HepG2 (cell line): ENCODE results near the gene ZMYND12. TPM values are rescaled to one million over a fixed set of nuclear protein-coding genes. Genes with fewer than 3 reads are reported as not detected.

ENCODE experiments used
- ATAC-seq: fragments of 200-7000 bp; cut with Tn5 transposase; 3 replicates; pipeline ENCODE4 v1.9.1; 2020; ENCODE audit warnings: mild to moderate bottlenecking, moderate library complexity
- BruUV-seq: library from RNA; stranded (reverse); fragments of 400-500 nt; replicated peaks from 2 replicates; lab custom pipeline; 2021; lab: Mats Ljungman, UMichigan
- CTCF ChIA-PET: fragments of 300-600 bp; formaldehyde crosslinking; extraction: SDS; loops from one replicate; lab custom pipeline; 2021; ENCODE audit warnings: low total read pairs, inconsistent platforms, low intra/inter-chr PET ratio; lab: Yijun Ruan, JAX
- POLR2A ChIA-PET: fragments of 350-600 bp; sonication (Branson Sonifier 250); formaldehyde crosslinking; loops from one replicate; lab custom pipeline; 2020; ENCODE audit warnings: antibody characterized with exemption, inconsistent platforms; lab: Yijun Ruan, JAX
- DNase-seq: peaks from one replicate; pipeline ENCODE4 v3.0.0-alpha.2; 2015; ENCODE audit warnings: low spot score
- FAIRE-seq: peaks from 3 replicates; lab custom pipeline; 2011; peaks lifted over from hg19 to GRCh38; lab: Jason Lieb, UNC
- H2AFZ ChIP-seq: one replicate; pipeline ENCODE4 v1.6.1; 2011; ENCODE audit warnings: low read length, inconsistent platforms
- H3K27ac ChIP-seq: fragments of 300-600 bp; 3 replicates; pipeline ENCODE4 v1.8.0; 2011; ENCODE audit warnings: mixed run types, mild to moderate bottlenecking, mixed read lengths, low read length, inconsistent platforms; ENCODE audit not compliant: insufficient read depth; ENCODE audit errors: extremely low read length
- H3K27me3 ChIP-seq, 2 experiments: fragments of 200-600 bp in 1 of 2; 2 replicates in 1 of 2; 3 replicates in 1 of 2; pipeline versions ENCODE4 v1.6.0 to v1.8.0; 2011; ENCODE audit warnings: low read length in 2 of 2, mild to moderate bottlenecking in 2 of 2, moderate library complexity in 2 of 2, inconsistent platforms in 1 of 2; ENCODE audit not compliant: insufficient read depth in 2 of 2, control insufficient read depth in 1 of 2
- H3K36me3 ChIP-seq, 2 experiments: fragments of 200-600 bp in 1 of 2; replicated peaks in 1 of 2; 2 replicates in 1 of 2; 3 replicates in 1 of 2; pipeline versions ENCODE4 v1.5.1 to v1.8.0; 2011; ENCODE audit warnings: low read length in 2 of 2, inconsistent platforms in 1 of 2; ENCODE audit not compliant: insufficient read depth in 2 of 2, control insufficient read depth in 1 of 2
- H3K4me1 ChIP-seq: 2 replicates; pipeline ENCODE4 v1.5.1; 2012; ENCODE audit warnings: low read length, inconsistent platforms; ENCODE audit not compliant: insufficient read depth
- H3K4me2 ChIP-seq: 2 replicates; pipeline ENCODE4 v1.6.0; 2011; ENCODE audit warnings: low read depth, low read length, inconsistent platforms
- H3K4me3 ChIP-seq, 3 experiments: fragments of 200-600 bp in 1 of 3; sonication (generic), shearing (Covaris generic) in 1 of 3; replicated peaks in 1 of 3; 2 replicates each; pipeline ENCODE4 v1.5.1; 2011 to 2016; ENCODE audit warnings: low read length in 3 of 3, inconsistent platforms in 2 of 3, low read depth in 2 of 3, mild to moderate bottlenecking in 2 of 3, control low read depth in 1 of 3, mixed read lengths in 1 of 3; ENCODE audit not compliant: insufficient read depth in 1 of 3
- H3K79me2 ChIP-seq: one replicate; pipeline ENCODE4 v1.6.1; 2011; ENCODE audit warnings: low read length, inconsistent platforms; ENCODE audit not compliant: insufficient read depth
- H3K9ac ChIP-seq: 2 replicates; pipeline ENCODE4 v1.6.0; 2011; ENCODE audit warnings: mild to moderate bottlenecking, low read depth, low read length, inconsistent platforms; ENCODE audit not compliant: insufficient read depth
- H3K9me3 ChIP-seq: 2 replicates; pipeline ENCODE4 v1.5.1; 2012; ENCODE audit warnings: mild to moderate bottlenecking, low read length
- H4K20me1 ChIP-seq: 2 replicates; pipeline ENCODE4 v1.6.0; 2011; ENCODE audit warnings: inconsistent platforms, mild to moderate bottlenecking, low read length, moderate library complexity; ENCODE audit not compliant: insufficient read depth
- ATAD3A ChIP-seq: sonication (generic); formaldehyde crosslinking; IDR thresholded peaks from 2 replicates; pipeline ENCODE4 v1.4.0; 2020; ENCODE audit warnings: missing genetic modification reagents
- ATRX ChIP-seq: sonication (generic); formaldehyde crosslinking; IDR thresholded peaks from 2 replicates; pipeline ENCODE4 v1.4.0; 2020; ENCODE audit warnings: missing genetic modification reagents, borderline replicate concordance
- CBX2 ChIP-seq, 2 experiments: fragments of 200-600 bp in 1 of 2; sonication (generic); formaldehyde crosslinking in 1 of 2; IDR thresholded peaks; 2 replicates each; pipeline versions ENCODE4 v1.7.0 to v1.8.1; 2018 to 2022; ENCODE audit warnings: low read depth in 2 of 2, low read length in 1 of 2, mild to moderate bottlenecking in 1 of 2, missing genetic modification reagents in 1 of 2
- FOXM1 ChIP-seq: sonication (generic); formaldehyde crosslinking; IDR thresholded peaks from 2 replicates; pipeline ENCODE4 v1.5.0; 2020; ENCODE audit warnings: missing genetic modification reagents
- HMG20A ChIP-seq: IDR thresholded peaks from 2 replicates; pipeline ENCODE4 v1.6.1; 2016; ENCODE audit warnings: borderline replicate concordance
- KLF6 ChIP-seq: IDR thresholded peaks from 2 replicates; pipeline ENCODE4 v1.8.0; 2016; ENCODE audit warnings: missing biosample characterization, missing genetic modification reagents
- NONO ChIP-seq, 2 experiments: fragments of 450-650 bp in 1 of 2; sonication (generic) in 1 of 2; formaldehyde crosslinking in 1 of 2; IDR thresholded peaks in 1 of 2; conservative IDR thresholded peaks in 1 of 2; 2 replicates each; pipeline versions ENCODE4 v1.6.1 to v1.8.0; 2017 to 2022; ENCODE audit warnings: mild to moderate bottlenecking in 1 of 2, missing genetic modification reagents in 1 of 2, moderate library complexity in 1 of 2
- PAX8 ChIP-seq: sonication (generic); formaldehyde crosslinking; IDR thresholded peaks from 2 replicates; pipeline ENCODE4 v1.8.0; 2022; ENCODE audit warnings: mild to moderate bottlenecking, missing genetic modification reagents, borderline replicate concordance
- POLR2AphosphoS5 ChIP-seq: IDR thresholded peaks from 2 replicates; pipeline ENCODE4 v1.6.1; 2012; ENCODE audit warnings: low read depth, low read length
- REPIN1 ChIP-seq: sonication (generic); formaldehyde crosslinking; IDR thresholded peaks from 2 replicates; pipeline ENCODE4 v1.8.0; 2022; ENCODE audit warnings: missing genetic modification reagents, low read depth, mild to moderate bottlenecking, borderline replicate concordance
- RORA ChIP-seq: sonication (generic); formaldehyde crosslinking; IDR thresholded peaks from 2 replicates; pipeline ENCODE4 v1.5.0; 2020; ENCODE audit warnings: mild to moderate bottlenecking, missing genetic modification reagents, moderate library complexity
- TSC22D2 ChIP-seq: sonication (generic); formaldehyde crosslinking; IDR thresholded peaks from 2 replicates; pipeline ENCODE4 v1.5.1; 2020; ENCODE audit warnings: missing genetic modification reagents, mild to moderate bottlenecking, borderline replicate concordance
- ZNF460 ChIP-seq: sonication (generic); formaldehyde crosslinking; IDR thresholded peaks from 2 replicates; pipeline ENCODE4 v1.5.1; 2020; ENCODE audit warnings: missing genetic modification reagents, mild to moderate bottlenecking, borderline replicate concordance
- ZNF703 ChIP-seq: sonication (generic); formaldehyde crosslinking; IDR thresholded peaks from 2 replicates; pipeline ENCODE4 v1.5.1; 2020; ENCODE audit warnings: missing genetic modification reagents, mild to moderate bottlenecking, moderate library complexity, borderline replicate concordance
- WGBS: methylation state at CpG from one replicate; pipeline ENCODE4 v1.1.6; 2017; ENCODE audit warnings: low lambda C conversion rate; 5-methylcytosine and 5-hydroxymethylcytosine counted together
- in situ Hi-C: cut with HindIII; loops from 2 replicates; pipeline ENCODE4 v1.10.0; 2017; ENCODE audit warnings: low pct_unique_long_range_greater_than_20kb; ENCODE audit not compliant: extremely low pct_ligation_motif_present
- intact Hi-C: fragments of 100-400 bp; cut with micrococcal nuclease; formaldehyde crosslinking; loops from one replicate; pipeline ENCODE4 v1.10.0; 2022; ENCODE audit not compliant: unreplicated experiment
- polyA plus RNA-seq, 8 experiments: library from polyadenylated mRNA; depleted of rRNA in 3 of 8; stranded (reverse) in 7 of 8; unstranded in 1 of 8; fragments of >200 nt; fragmentation: Illumina TruSeq in 4 of 8; extraction: Trizol in 4 of 8; gene quantifications; 2 replicates each; pipeline versions ENCODE4 v1.2.1 to v1.2.3, GENCODE V29; 2011 to 2016; ENCODE audit warnings: low read depth in 4 of 8, missing spikeins in 1 of 8, mixed read lengths in 1 of 8; ENCODE audit not compliant: insufficient read depth in 1 of 8
- total RNA-seq, 5 experiments: library from RNA; depleted of rRNA; stranded (reverse); fragments of >200 nt; fragmentation: Illumina TruSeq; extraction: Trizol; gene quantifications; 2 replicates each; pipeline ENCODE4 v1.2.3, GENCODE V29; 2016; ENCODE audit warnings: low read depth in 1 of 5
- TF ChIP-seq, protein P1 (sequence below): sonication (generic); formaldehyde crosslinking; IDR thresholded peaks from 2 replicates; pipeline ENCODE4 v1.5.1; 2020; ENCODE audit warnings: missing genetic modification reagents, mild to moderate bottlenecking, borderline replicate concordance
- TF ChIP-seq, protein P2 (sequence below): sonication (generic); formaldehyde crosslinking; IDR thresholded peaks from 2 replicates; pipeline ENCODE4 v1.8.1; 2023; ENCODE audit warnings: mild to moderate bottlenecking, missing genetic modification reagents
- TF ChIP-seq, protein P3 (sequence below): sonication (generic); formaldehyde crosslinking; IDR thresholded peaks from 2 replicates; pipeline ENCODE4 v1.5.0; 2020; ENCODE audit warnings: mild to moderate bottlenecking, missing genetic modification reagents

ZMYND12 gene
- total and polyA plus RNA-seq, 2 of the 13 experiments (the other 11 are each of a cell fraction or from before 2014, with no cell fraction given), result 0.13 to 0.71 TPM

DNA sequence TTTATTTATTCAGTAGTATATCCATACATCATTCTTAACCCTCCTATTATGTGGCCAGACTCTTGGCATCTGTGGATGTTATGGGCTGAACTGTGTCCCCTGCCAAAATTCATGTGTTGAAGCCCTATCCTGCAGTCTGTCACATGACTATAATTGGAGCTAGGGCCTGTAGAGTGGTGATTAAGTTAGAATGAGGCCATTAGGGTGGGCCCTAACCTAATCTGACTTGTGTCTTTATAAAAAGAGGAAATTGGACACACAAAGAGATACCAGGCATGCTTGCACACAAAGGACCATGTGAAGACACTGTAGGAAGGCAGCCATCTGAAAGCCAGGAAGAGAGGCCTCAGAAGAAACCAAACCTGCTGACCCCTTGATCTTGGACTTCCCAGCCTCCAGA lies 6.6 kb downstream of the ZMYND12 start (continued):
- TF ChIP-seq ZNF703 (CRISPR knock-in tag), result no peak

DNA sequence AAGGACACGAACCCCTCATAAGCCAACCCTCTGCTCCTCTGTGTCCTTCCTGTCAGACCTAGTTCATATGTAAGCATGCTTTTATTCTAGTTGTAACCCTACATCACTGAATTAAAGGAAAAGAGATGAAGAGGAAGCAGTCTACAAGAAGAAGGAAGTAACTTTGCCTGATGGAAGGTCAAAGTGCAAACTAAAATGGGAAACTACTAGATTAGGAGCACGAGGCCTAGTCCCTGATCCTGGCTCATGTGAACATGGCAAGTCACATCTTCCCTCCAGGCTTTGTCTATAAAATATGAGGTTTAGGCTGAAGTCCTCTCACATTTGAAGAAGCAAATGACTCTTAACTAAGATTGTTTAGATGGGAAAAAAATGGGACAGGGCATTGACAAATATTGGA lies 13.2 kb downstream of the ZMYND12 start:
- in situ Hi-C loops, result no loop called here

More for the DNA sequence above, 13.2 kb downstream of the ZMYND12 start:
- no peak for FAIRE-seq
- H3K27ac ChIP-seq, result no peak overlapping the region
- no peaks in the 10 kb centered on the region for H3K9me3 ChIP-seq
- H3K79me2 ChIP-seq, result no peaks in the 10 kb centered on the region
- POLR2A ChIA-PET, result no interaction called here
- H2AFZ ChIP-seq, result no peak overlapping the region
- H3K4me2 ChIP-seq, result no peak overlapping the region
- DNase-seq, result no peak
- TF ChIP-seq, protein P1, sequence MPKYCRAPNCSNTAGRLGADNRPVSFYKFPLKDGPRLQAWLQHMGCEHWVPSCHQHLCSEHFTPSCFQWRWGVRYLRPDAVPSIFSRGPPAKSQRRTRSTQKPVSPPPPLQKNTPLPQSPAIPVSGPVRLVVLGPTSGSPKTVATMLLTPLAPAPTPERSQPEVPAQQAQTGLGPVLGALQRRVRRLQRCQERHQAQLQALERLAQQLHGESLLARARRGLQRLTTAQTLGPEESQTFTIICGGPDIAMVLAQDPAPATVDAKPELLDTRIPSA (CRISPR knock-in tag), result no peak
- TF ChIP-seq POLR2AphosphoS5 (no peak), PAX8 (no peak), CBX2 (IDR thresholded peaks at IDR 0.05; ENCODE audit: low read depth, low read length) (no peak), CBX2 (CRISPR knock-in tag; IDR thresholded peaks at IDR 0.05; ENCODE audit: low read depth) (no peak), ATAD3A (CRISPR knock-in tag) (no peak), REPIN1 (CRISPR knock-in tag) (no peak), HMG20A (CRISPR knock-in tag) (no peak), RORA (CRISPR knock-in tag) (no peak), ZNF460 (CRISPR knock-in tag) (no peak), ATRX (CRISPR knock-in tag) (no peak), TSC22D2 (CRISPR knock-in tag) (no peak), NONO (IDR thresholded peaks at IDR 0.05) (no peak), NONO (CRISPR knock-in tag; conservative IDR thresholded peaks at IDR 0.05) (no peak), KLF6 (CRISPR knock-in tag) (no peak), FOXM1 (CRISPR knock-in tag) (no peak)
- TF ChIP-seq, protein P2, sequence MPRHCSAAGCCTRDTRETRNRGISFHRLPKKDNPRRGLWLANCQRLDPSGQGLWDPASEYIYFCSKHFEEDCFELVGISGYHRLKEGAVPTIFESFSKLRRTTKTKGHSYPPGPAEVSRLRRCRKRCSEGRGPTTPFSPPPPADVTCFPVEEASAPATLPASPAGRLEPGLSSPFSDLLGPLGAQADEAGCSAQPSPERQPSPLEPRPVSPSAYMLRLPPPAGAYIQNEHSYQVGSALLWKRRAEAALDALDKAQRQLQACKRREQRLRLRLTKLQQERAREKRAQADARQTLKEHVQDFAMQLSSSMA, result no peak
- TF ChIP-seq, protein P3, sequence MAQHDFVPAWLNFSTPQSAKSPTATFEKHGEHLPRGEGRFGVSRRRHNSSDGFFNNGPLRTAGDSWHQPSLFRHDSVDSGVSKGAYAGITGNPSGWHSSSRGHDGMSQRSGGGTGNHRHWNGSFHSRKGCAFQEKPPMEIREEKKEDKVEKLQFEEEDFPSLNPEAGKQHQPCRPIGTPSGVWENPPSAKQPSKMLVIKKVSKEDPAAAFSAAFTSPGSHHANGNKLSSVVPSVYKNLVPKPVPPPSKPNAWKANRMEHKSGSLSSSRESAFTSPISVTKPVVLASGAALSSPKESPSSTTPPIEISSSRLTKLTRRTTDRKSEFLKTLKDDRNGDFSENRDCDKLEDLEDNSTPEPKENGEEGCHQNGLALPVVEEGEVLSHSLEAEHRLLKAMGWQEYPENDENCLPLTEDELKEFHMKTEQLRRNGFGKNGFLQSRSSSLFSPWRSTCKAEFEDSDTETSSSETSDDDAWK (CRISPR knock-in tag), result no peak
- TF ChIP-seq, all 625 proteins: peak for 0
- 0 out of 2 replicates have a peak, but pooled peaks cover 5% of the 10 kb centered on the region for H3K4me1 ChIP-seq
- no peaks in the 10 kb centered on the region for H4K20me1 ChIP-seq
- H3K4me3 ChIP-seq, result no peak overlapping the region
- BruUV-seq, result no TSS peak
- no peaks in the 10 kb centered on the region for H3K36me3 ChIP-seq
- no peak for ATAC-seq
- WGBS, result 8% methylated on average over 2 of the region's 2 CpGs
- intact Hi-C loops, result no loop called here
- no peak overlapping the region for H3K9ac ChIP-seq
- CTCF ChIA-PET, result no interaction called here
- H3K27me3 ChIP-seq, result 0 out of 5 replicates have a peak, but pooled peaks cover 0 to 1% of the 10 kb centered on the region in 2 experiments
